A673 (cell line): ENCODE data around the gene ARHGEF7.

Experiments
- EZH2 ChIP-seq: fragments of 200-600 bp; sonication (generic); IDR thresholded peaks from 2 replicates; pipeline ENCODE4 v1.6.1; 2017; ENCODE audit warnings: borderline replicate concordance, low read depth, mild to moderate bottlenecking, mixed read lengths, antibody characterized with exemption, low read length; ENCODE audit not compliant: poor library complexity, severe bottlenecking
- TF ChIP-seq, protein P1 (sequence below): fragments of 300-800, 200-600 bp; sonication (generic); conservative IDR thresholded peaks from 2 replicates; pipeline ENCODE4 v1.5.1; 2017; ENCODE audit warnings: low read depth, mild to moderate bottlenecking, antibody characterized with exemption, low read length, moderate library complexity, mixed read lengths

DNA sequence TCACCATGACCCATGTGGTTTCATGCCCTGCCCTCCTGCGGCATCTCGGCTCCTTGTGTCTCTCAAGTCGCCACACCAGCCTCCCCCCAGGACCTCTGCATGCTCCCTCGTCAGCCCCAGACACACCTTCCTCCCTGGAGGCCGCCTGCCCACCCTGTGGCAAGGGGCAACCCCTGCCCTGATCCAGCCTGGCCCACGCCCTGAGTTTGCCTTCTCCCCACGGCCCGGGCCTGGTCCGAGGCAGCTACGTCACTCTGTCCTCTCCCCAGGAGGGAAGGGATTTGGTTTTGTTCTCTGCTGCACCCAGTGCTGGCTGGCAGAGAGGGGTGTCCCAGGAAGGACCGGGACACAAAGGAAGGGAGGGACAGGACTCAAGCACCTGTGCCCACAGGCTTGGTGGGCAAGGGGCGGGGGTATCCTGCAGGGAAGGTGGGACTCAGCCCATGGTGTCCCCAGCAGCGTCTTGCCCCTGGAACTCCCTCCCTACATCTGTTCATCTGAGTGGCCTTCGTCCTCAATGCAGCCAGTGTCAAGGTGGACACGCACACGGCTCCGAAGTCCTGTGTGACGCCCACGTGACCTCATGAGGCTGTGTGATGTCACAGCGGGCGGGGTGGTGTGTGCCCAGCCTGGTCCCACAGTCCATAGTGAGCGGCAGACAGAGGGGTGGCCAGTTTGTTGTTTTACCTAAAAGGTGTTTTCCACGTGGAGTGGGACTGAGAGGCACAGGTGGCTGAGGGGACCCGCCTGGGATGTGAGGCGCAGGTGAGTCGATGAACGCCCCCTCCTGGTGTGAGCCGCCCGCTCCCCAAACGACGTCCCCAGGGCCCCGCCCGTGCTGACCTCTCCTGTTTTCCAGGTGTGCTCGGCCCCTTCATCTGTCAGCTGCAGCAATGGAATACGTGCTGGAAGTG is 205.1 kb downstream of the ARHGEF7 start, which contains the start of gene TEX29:
- TF ChIP-seq, protein P1, sequence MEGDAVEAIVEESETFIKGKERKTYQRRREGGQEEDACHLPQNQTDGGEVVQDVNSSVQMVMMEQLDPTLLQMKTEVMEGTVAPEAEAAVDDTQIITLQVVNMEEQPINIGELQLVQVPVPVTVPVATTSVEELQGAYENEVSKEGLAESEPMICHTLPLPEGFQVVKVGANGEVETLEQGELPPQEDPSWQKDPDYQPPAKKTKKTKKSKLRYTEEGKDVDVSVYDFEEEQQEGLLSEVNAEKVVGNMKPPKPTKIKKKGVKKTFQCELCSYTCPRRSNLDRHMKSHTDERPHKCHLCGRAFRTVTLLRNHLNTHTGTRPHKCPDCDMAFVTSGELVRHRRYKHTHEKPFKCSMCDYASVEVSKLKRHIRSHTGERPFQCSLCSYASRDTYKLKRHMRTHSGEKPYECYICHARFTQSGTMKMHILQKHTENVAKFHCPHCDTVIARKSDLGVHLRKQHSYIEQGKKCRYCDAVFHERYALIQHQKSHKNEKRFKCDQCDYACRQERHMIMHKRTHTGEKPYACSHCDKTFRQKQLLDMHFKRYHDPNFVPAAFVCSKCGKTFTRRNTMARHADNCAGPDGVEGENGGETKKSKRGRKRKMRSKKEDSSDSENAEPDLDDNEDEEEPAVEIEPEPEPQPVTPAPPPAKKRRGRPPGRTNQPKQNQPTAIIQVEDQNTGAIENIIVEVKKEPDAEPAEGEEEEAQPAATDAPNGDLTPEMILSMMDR = no peak
- TF ChIP-seq EZH2 = no peak
